WERI-Rb-1 (cell line): ENCODE data around the gene TYMS.

Experiments
- DNase-seq: peaks from one replicate; pipeline ENCODE4 v3.0.0-alpha.2; 2020
- H3K27ac ChIP-seq: fragments of 250-450 bp; sonication (Bioruptor Pico); 2 replicates; pipeline ENCODE4 v1.5.1; 2020; ENCODE audit warnings: mild to moderate bottlenecking, moderate library complexity
- H3K27me3 ChIP-seq: fragments of 250-450 bp; sonication (Bioruptor Pico); 2 replicates; pipeline ENCODE4 v1.5.1; 2021; ENCODE audit warnings: mild to moderate bottlenecking, low read depth, moderate library complexity; ENCODE audit not compliant: insufficient read depth, severe bottlenecking
- H3K36me3 ChIP-seq: fragments of 250-450 bp; sonication (Bioruptor Pico); 2 replicates; pipeline ENCODE4 v1.5.1; 2020; ENCODE audit warnings: mild to moderate bottlenecking, moderate library complexity
- H3K4me3 ChIP-seq: 2 replicates; pipeline ENCODE4 v1.5.1; 2011; ENCODE audit warnings: low read depth, mild to moderate bottlenecking, control low read depth, low read length
- H3K9me3 ChIP-seq: fragments of 250-450 bp; sonication (Bioruptor Pico); 2 replicates; pipeline ENCODE4 v1.5.1; 2021; ENCODE audit warnings: mild to moderate bottlenecking, moderate library complexity; ENCODE audit not compliant: severe bottlenecking
- TF ChIP-seq, protein P1 (sequence below): IDR thresholded peaks from 2 replicates; pipeline ENCODE4 v1.5.1; 2011; ENCODE audit warnings: low read depth, mild to moderate bottlenecking, control low read depth, inconsistent platforms, low read length

Gene TYMS

GRCh38 chr18:712401-713134 lies 55.1 kb downstream of the TYMS start, which contains the start of gene ENOSF1:
Gene ENOSF1, minus strand, starts transcription at chr18:712630. Its CDS starts 43 bp downstream, at chr18:712587.
- Histone ChIP-seq H3K27ac (peak within 1 kb of the TSS; percentile 77), H3K4me3 (peak within 1 kb of the TSS; percentile 97)
- DNase-seq, result peak; percentile 85

GRCh38 chr18:713135-713490 lies 55.7 kb downstream of the TYMS start:
- peaks cover 5% of the 10 kb centered on the region for H3K9me3 ChIP-seq
- H3K4me3 ChIP-seq, result no peak overlapping the region
- peaks cover 8% of the 10 kb centered on the region for H3K36me3 ChIP-seq
- H3K27ac ChIP-seq, result no peak overlapping the region
- no peaks in the 10 kb centered on the region for H3K27me3 ChIP-seq
- DNase-seq, result no peak
- TF ChIP-seq, protein P1, sequence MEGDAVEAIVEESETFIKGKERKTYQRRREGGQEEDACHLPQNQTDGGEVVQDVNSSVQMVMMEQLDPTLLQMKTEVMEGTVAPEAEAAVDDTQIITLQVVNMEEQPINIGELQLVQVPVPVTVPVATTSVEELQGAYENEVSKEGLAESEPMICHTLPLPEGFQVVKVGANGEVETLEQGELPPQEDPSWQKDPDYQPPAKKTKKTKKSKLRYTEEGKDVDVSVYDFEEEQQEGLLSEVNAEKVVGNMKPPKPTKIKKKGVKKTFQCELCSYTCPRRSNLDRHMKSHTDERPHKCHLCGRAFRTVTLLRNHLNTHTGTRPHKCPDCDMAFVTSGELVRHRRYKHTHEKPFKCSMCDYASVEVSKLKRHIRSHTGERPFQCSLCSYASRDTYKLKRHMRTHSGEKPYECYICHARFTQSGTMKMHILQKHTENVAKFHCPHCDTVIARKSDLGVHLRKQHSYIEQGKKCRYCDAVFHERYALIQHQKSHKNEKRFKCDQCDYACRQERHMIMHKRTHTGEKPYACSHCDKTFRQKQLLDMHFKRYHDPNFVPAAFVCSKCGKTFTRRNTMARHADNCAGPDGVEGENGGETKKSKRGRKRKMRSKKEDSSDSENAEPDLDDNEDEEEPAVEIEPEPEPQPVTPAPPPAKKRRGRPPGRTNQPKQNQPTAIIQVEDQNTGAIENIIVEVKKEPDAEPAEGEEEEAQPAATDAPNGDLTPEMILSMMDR, result no peak

More at GRCh38 chr18:712401-713134, 55.1 kb downstream of the TYMS start, which contains the start of gene ENOSF1:
- TF ChIP-seq, protein P1, result peak; percentile 79
- no peaks in the 10 kb centered on the region for H3K27me3 ChIP-seq
- peaks cover 9% of the 10 kb centered on the region for H3K36me3 ChIP-seq
- peaks cover 5% of the 10 kb centered on the region for H3K9me3 ChIP-seq

- H3K9me3 ChIP-seq, result peaks cover 5% of the 10 kb centered on the region
- no peak overlapping the region for H3K4me3 ChIP-seq
- H3K36me3 ChIP-seq, result no peaks in the 10 kb centered on the region
- no peak for DNase-seq
- TF ChIP-seq, protein P1, result no peak
- no peaks in the 10 kb centered on the region for H3K27me3 ChIP-seq
- H3K27ac ChIP-seq, result no peak overlapping the region
Measured at GRCh38 chr18:715626-716025, 58.2 kb downstream of the TYMS start.

GRCh38 chr18:717003-717402 lies 59.5 kb downstream of the TYMS start:
- H3K9me3 ChIP-seq, result peaks cover 5% of the 10 kb centered on the region
- no peaks in the 10 kb centered on the region for H3K27me3 ChIP-seq
- no peak for DNase-seq
- TF ChIP-seq, protein P1, result no peak
- H3K27ac ChIP-seq, result no peak overlapping the region
- H3K4me3 ChIP-seq, result no peak overlapping the region
- no peaks in the 10 kb centered on the region for H3K36me3 ChIP-seq
